Measurements from ENCODE around the gene ADM2.

ADM2 gene

DNA sequence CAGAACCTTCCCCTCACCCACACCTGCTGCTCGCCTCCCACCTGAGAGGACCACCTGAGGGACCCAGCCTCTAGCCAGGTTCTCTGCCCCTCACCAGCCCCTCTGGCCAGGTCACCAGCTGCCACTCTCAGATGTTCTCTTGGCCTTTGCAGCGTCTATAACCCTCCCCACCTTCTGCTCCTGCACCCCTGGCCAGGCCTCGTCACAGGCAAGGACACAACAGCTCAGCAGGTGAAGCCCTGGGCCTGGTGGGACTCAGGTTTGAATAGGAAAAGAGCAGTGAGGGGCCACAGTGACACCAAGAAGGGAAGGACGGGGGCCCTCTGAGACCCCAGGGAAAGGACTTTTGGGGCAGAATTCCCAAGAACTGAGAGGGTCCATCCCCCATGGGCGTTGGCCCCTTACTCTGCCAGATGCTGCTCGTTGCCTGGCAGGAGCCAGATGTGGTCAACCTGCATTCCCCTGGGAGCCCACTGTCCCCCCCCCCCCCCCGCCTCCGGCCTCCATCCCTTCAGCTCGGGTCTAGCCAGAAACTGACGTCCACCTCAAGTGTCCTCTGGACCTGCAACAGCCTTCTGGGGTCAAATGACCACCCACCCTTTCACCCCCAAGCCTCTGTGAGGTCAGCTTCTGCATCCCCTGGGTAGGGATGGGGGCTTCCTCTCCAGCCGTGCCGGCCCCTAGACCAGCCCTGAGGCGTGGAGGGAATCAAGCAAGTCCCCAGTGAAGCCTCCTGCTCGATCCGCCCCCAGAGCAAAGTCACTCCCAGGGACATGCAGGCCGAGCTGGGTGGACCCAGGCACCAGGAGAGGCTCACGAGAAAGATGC lies 35.2 kb upstream of the ADM2 start:
- no peak for DNase-seq

DNA sequence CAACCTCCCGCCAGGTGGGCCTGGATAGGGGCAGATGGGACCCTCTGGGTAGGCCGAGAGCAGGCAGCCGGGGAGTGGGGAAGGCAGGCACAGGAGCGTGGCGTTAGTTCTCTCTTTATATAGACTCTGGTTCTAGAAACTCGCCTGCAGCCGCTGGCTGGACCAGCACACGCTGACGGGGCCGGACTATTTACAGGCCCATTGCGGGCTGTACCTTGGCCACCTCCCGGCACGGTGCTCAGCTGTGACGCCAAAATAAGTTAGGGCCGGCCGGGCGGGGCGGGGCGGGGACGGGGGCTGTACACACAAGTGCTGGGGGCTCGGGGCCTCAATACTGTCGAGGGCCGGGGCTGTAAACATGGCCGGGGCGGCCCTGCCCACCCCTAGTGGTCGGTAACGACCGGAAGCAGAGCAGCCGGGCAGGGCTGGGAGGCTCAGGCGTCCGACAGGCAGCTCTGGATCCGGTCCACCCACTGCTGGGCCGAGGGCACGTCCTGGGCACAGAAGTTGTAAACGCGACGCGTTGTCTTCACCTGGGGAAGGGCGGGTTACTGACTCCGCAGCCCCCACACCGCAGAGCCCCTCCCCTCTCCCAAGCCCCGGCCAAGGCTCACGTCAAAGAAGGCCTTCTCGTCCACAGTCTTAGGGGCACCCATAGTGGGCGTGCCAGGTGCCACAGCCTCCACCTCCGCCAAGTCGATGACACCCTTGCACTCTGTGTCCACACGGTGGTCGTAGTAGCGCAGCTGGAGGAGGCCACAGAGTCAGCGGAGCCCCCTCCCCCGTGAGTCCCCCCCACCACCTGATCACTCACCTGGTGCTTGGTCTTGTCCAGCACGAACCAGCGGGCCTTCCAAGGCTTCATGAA lies 34.4 kb upstream of the ADM2 start:
- no peak for DNase-seq

DNA sequence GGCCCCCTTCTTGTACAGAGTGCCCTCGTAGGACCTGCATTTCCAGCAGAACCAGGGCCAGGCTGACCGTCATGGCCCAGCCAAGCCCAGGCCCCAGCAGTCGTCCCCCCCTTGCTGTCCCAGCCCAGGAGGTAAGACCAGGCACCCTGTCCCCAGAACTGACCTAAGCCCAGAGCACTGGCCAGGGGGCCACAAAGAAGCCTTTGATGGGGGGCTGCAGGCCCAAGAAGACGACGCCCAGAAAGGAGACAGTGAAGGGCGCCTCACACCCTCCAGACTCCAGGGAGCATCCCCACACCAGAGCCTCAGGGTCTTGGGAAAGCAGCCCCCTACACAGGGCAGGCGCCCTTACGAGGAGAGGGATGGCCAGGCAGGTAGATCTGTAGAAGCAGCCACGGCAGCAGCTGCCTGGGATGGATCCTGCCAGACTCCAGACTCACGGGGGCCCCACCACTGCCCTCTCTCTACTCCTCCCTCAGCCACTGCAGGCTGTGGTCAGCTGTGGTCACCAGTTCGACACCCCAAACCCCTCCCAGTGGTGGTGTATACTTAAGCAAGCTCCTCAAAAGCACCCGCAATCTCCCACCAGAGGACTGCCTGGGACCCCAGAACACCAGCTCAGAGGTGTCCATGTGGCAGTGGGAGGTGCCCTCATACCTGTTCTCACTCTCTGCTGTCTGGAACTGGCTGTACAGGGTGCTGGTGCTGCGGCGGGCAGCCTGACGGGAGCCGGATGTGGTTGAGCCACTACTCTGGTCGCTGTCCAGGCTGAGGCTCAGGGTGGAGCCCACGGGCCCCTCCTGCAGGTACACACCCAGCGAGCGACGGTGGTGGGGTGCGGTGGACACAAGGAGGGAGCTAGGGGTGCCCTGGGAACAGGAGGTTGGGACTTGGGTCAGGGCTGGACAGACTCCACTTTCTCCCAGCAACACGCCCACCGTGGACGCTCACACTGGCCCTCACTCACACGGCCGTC lies 33.5 kb upstream of the ADM2 start:
- DNase-seq: no peak

DNA sequence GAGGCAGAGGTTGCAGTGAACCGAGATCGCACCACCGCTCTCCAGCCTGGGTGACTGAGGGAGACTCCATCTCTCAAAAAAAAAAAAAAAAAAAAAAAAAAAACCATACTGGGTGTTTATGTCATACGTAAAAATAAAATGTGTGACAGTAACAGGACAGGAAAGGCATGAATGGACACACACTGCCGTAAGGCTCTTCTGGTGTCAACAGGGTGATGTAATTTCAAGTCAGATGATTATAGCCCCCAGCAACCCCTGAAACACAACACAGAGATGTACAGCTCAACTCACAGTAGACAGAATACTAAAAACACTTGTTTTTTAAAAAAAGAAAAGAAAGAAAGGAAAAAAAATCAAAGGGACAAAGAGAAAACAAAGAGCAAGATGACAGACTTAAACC lies 28.7 kb upstream of the ADM2 start:
- no peak for DNase-seq

DNA sequence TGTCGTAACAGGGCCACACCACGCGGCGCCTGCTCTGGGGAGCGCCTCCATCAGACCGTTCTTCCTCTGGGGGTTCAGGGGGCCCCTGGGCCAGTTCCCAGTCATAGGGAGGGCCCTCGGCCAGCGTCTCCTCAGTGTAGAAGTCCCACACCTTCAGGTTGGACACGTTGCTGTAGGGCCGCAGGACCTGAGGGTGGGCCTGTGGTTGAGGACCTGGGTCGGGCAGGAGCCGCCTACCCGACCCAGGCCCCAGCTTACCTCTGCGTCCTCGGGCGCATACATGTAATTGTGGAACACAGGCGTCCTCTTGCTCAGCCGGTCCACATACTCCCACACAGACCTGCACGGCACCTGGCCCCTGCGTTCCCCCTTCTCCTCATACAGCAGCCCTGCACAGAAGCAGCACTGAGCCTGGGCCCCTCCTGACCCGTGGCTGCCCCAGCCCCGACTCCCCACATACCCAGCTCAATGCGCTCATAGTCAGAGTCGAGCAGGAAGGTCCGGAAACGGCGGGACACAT lies 26.7 kb upstream of the ADM2 start:
- DNase-seq: no peak

DNA sequence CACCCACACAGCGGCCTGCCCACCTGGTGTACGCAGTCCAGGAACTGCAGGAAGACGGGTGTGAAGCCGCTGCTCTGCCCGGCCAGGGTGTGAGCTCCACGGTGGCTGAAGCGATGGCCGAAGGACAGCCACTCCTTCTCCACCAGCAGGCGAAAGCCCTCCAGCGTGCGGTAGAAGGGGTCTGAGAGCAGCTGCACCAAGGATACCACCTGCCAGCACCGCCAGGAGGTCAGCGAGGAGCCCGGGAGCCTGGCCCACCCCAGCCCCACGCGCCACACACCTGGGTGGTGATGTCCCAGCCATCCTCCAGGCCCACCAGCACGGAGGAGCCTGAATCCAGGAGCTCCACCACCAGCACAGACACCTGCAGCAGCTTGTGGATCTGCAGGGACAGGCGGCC lies 26.1 kb upstream of the ADM2 start:
- DNase-seq: no peak

DNA sequence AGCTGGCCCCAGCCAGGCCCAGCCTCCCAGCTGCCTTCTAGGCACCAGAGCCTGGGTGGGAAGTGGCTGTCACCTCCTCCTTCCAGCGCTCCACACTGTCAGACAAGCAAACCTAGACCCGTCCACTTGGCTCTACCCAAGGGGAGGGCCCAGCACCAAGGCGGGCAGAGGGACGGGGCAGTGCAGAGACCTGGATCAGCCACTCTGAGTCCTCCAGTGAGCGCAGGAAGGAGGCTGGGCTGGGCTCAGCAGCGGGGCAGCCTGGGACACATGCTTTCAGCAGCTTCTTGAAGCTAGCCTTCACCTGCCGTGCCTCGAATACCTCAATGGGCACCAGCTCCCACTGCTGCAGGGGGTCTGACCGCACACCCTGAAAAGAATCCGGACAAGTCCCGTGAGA lies 25.3 kb upstream of the ADM2 start:
- no peak for DNase-seq

DNA sequence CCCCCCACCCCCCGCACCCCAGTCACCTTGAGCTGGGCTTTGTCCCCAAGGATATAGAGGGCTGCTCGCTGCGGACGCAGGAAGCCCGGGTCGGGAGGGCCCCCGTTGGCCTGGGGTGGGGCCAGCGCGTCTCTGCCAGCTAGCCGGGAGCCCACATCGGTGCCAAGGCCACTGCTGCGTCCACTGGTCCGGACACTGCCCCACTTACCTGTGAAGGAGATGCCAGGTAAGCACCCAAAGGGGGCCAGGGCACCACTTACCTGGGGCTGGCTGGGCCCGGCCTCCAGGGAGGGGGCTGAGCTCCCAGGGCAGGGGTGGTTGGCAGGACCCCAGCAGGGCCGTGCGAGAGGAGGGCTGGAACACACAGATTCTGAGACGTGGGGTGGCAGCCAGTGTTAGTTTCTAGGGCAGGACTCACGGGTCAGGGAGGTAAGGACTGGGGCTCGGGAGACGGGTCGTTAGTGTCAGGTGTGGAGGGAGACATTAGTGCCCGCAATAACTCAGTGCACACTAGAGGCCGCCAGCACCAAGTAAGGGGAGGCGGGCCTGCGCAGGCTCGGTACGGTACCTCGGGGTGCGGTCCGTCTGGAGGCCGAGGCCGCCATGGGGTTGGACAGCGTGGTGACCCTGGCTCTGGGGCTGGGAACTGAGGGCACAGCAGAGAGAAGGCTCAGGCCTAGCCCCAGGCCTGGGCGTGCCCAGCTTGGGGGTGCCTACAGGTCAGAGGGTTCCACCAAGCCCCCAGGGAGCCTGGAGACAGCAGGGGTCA lies 24.7 kb upstream of the ADM2 start:
- no peak for DNase-seq

DNA sequence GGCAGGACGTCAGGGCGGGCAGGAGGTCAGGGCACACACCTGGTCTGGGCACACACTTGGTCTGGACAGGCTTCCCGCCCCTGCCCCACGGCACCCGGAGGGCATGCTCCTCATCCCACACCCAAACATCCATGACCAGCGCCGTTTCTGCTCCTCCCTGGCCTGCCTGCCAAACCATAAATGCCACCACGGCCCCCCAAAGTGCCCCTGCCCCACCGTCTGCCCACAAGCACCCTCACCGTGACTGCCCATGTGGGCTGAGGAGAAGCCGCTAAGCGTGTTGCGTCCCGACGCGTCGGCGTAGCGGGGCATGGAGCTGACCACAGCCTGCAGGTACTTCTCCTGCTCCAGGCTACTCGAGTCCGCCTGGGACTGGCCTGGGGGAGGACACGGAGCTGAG lies 22.3 kb upstream of the ADM2 start:
- DNase-seq: no peak

DNA sequence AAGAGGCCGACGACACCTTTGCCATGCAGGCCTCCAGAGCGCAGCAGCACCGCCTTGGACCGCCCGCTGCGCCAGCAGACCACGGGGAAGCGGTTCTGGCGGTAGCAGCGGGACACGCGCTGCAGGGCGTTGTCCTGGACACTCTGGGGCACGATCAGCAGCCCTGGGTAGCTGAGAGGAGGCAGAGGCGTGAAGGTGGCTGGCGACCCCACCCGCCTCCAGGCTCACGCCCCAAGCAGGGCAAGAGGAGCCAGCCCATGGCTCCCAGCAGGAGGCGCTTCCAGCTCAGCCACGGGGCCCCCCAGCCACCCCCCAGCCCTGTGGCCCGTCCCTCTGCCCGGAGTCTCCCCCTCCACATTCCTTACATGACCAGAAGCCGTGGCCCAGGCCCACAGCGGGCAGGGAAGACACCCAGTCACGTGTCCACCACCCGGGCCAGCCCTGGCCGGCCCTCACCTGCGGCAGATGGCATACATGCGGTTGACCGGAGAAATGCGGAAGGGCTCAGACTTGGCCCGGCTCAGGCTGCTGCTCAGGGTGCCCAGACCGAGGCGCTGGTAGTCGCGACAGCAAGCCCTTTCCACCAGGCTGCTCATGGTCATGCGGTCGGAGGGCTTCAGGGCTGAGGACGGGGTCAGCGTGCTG lies 21.7 kb upstream of the ADM2 start:
- no peak for DNase-seq

DNA sequence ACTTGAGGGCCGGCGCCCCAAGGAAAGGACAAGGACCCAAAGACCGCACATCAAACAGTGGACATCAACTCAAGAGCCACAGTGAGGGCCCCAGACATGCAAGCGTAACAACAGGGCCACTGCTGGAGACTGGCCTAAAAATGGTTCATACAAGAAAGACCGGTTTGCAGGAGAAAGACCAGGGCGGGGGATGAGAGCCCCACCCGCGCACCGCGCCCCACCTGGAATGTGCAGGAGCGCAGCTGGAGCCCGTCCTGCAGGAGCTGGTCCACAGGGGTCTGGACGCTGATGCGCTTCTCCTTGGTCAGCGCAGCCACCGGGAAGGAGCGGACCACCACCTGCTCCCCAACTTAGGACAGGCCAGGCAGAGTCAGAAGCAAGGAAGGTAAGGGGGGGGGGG lies 20.4 kb upstream of the ADM2 start:
- DNase-seq: no peak

DNA sequence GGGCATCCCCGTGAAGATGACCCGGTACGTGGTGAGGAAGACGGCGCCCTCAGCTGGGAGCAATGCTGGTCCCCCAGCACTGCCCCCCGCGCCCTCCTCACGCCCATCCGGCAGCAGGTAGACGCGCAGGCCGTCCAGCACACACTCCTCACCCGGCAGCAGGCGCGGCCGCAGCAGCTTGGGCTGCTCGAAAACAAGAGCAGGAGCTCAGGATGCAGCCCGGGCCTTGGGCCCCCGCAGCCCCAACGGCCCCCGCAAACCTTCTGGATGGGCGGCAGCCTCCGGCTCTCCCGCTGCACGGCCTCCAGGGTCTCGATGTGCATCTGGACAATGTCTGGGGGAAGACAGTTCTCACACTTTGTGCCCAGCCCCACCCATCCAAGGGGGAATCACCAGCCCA lies 19.8 kb upstream of the ADM2 start:
- DNase-seq: no peak

DNA sequence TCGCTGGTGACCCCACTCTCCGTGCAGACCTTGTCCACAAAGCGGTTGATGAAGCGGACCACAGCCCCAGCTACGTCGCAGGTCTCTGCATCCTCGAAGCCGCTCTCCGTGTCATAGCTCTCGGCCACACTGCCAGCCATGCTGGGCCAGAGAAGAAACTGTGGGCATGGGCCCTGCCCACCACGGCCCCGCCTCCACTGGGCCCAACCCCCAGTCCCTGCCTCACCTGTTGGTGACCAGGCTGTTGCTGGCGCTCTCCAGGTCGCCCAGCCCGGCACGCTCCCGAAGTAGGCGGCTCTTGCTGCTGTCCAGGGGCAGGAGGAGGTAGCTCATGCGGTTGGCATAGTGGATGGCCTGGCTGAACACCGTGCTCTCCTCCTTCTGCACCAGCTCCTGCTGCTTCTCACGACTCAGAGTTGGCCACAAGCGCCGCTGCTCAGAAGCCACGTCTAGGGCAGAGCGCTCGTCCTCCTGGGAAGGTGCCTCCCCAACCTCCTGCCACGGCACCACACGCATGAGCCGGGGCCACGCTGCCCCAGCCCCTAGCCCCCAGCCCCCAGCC lies 19.3 kb upstream of the ADM2 start:
- no peak for DNase-seq

DNA sequence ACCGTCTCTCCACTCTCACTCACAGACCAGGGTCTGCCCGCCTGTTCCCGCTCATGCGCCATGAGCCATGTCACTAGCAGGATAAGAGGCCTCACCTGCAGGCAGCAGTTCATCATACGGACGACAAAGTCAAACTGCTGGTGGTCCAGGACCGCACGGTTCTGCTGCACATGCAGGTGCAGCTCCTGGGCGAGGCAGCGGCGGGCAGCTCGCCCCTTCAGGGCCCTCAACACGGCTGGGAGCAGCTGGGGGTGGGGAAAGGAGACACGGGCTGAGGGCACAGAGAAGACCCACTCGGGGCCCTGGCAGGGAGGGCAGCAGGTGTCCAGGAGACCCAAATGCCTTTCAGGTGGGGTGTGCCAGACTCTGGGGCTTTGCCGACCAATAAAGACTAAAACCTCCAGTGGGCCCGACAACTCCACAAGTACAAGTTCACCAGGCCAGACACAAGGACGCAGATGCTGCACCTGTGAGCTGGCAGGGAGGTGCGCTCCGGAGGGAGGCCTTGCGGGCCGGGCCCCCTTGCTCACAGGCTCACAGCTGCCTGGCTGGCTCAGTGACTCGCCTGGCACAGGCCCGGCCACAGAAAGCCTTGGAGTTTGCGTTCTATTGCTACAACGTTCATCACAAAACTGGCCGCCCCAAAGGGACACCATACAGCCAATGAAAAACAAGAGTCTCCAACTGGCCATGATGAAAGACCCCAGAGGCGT lies 18.0 kb upstream of the ADM2 start:
- DNase-seq: no peak

DNA sequence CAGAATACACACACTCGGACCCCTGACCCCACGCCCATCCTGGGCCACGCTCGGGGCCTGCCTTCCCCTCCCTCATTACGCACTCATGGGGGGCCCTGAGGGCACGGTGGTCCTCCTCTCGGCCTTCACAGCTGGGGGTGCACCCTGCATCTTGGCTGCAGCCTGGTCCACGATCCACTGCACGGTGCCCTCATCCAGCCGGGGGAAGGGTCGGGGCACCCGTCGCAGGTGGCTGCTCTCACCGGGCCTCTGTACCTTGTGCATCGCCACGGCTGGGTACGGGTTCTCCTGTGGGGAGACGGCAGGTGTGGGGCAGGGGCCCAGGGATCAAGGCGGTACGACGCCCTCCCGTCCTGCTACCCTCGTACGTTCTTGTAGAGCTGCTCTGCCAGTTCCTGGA lies 16.9 kb upstream of the ADM2 start:
- no peak for DNase-seq

DNA sequence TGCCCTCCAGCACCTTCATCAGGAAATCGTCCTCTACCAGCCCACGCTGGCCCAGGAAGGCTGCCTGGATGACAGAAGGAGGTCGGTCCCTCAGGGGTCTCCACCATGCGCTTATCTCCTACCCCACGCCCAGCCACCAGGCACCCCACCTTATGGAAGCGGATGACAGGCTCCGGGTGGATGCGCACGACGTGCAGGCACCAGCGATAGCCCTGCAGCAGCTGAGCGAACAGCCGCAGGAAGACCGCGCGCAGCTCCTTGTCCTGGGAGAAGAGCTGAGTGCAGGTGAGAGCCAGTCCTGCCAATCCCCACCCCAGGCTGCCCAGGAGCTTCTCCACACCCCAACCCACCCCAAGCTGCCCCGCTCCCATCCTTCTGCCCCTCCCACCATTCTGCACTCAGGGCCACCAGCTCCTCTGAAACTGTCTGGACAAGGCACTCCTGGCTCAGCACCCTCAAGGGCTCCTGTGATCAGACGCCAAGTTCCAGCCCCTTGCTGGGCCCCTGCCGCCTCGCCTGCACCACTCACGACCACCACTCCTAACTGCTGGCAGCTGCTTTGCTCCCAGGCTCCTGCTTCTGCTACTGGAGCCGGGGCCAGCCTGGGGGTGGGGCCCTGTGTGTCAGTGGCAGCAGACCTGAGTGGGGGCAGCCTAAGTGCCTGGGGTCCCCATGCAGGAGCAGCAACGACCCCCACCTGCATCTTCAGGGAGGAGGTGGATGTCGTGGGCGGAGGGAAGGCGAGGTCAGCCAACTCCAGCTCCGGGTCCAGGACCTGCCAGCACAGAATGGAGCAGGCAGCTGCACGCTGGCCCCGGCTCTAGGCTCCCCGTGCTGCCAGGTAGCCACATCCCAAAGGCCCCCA lies 16.0 kb upstream of the ADM2 start:
- DNase-seq: no peak

DNA sequence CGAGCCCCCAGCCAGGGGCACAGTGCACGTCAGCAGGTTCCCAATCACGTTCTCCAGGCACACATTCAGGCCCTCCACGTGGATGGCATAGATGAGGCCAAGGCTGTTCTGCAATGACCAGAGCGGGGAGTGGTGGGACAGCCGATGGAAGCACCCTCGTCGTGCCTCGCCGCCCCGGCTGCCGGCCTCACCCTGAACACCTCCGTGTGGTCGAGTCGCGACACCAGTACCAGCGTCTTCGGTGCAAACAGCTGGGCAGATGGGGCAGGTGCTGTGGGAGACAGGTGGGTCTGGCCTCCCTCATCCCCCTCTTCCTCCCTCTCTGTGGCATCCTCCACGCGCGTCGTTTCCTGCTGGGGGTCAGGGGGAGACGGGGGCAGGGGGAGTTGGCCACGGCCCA lies 14.0 kb upstream of the ADM2 start:
- DNase-seq: no peak

DNA sequence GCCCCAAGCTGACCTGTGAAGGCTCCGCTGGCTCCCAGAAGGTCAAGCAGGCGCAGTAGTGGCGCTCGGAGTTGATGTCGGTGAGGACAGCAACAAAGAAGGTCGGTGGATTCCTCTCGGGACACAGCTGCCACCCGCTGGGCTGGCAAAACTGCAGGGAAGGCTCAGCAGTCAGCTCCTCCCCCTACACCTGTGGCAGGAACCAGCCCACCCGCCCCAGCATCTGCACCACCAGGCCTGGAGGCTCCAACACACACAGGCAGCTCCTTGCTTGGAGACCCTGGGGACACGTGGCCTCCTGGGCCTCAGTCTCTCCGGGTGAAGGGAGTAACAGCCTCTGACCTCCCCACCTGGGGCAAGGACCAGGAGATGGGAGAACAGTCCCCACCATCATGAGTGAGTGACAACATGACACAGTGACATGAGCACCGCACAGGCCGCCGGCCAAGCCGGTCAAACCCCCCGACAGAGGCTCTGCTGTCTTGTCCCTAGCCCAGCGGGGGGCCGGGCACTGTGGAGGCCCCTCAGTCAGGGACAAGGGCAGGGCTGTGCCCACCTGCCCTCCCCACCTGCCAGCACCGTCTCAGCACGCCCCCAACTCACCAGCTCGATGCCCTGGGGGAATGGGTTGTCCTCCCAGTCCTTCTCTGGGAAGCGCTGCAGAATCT lies 13.4 kb upstream of the ADM2 start:
- no peak for DNase-seq

DNA sequence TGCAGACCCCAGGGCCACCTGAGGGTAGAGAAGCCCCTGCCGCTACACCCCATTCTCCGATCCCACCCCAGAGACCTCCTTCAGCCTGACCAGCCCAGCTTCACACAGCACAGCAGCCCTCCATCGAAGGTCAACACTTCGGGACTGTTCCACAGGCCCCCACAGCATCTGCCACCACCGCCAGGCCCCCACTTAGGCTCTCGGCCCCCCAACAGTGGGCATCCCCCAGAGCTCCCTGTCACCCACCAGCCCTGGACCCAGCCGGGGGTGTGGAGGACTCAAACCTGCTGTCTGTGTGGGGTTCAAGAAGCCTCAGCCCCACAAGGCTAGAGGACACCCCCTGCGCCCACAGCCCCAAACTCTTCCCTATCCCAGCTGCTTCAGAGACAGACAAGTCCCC lies 12.7 kb upstream of the ADM2 start:
- DNase-seq: no peak

Data from NCI-H510A treated with DMSO at 0.1 percent for 48 hours (cell line).